Common myeloid progenitor, CD34-positive (primary cell): Measurements from ENCODE around the gene DCLRE1C.

Experiments
- CTCF ChIA-PET: fragments of 350-600 bp; sonication (Branson Sonifier 250); formaldehyde crosslinking; loops from one replicate; lab custom pipeline; 2021; ENCODE audit warnings: antibody characterized with exemption; lab: Charles Lee
- POLR2A ChIA-PET: fragments of 350-600 bp; sonication (Branson Sonifier 250); formaldehyde crosslinking; loops from one replicate; lab custom pipeline; 2021; ENCODE audit warnings: antibody characterized with exemption; lab: Charles Lee
- DNase-seq, 3 donors: peaks; one replicate each; pipeline versions ENCODE4 v3.0.0 to v3.0.0-alpha.2; 2013
- H3K27ac ChIP-seq, 2 experiments: 1 replicate in 1 of 2; 2 replicates in 1 of 2; pipeline ENCODE4 v1.7.0; 2013; ENCODE audit warnings: inconsistent platforms in 2 of 2, low read length in 2 of 2, mild to moderate bottlenecking in 2 of 2, low read depth in 1 of 2, moderate library complexity in 1 of 2; ENCODE audit not compliant: severe bottlenecking in 2 of 2, insufficient read depth in 1 of 2, poor library complexity in 1 of 2
- H3K27me3 ChIP-seq, 5 experiments: replicated peaks in 2 of 5; 1 replicate in 3 of 5; 2 replicates in 2 of 5; pipeline versions ENCODE4 v1.6.1 to v1.7.0; 2013; ENCODE audit warnings: low read length in 4 of 5, mild to moderate bottlenecking in 2 of 5, moderate library complexity in 2 of 5, inconsistent platforms in 1 of 5; ENCODE audit not compliant: insufficient read depth in 5 of 5, control insufficient read depth in 4 of 5
- H3K36me3 ChIP-seq, 4 experiments: 1 replicate in 2 of 4; 2 replicates in 2 of 4; pipeline versions ENCODE4 v1.6.1 to v1.7.0; 2013; ENCODE audit warnings: low read length in 3 of 4, control low read depth in 1 of 4, mild to moderate bottlenecking in 1 of 4; ENCODE audit not compliant: control insufficient read depth in 4 of 4, insufficient read depth in 4 of 4
- H3K4me1 ChIP-seq, 4 experiments: 1 replicate in 3 of 4; 2 replicates in 1 of 4; pipeline versions ENCODE4 v1.6.1 to v1.7.1; 2013; ENCODE audit warnings: low read length in 3 of 4, mild to moderate bottlenecking in 3 of 4, control low read depth in 1 of 4, inconsistent platforms in 1 of 4, moderate library complexity in 1 of 4; ENCODE audit not compliant: control insufficient read depth in 4 of 4, insufficient read depth in 4 of 4; ENCODE audit errors: control extremely low read depth in 1 of 4
- H3K4me3 ChIP-seq, 7 experiments: 1 replicate in 4 of 7; 2 replicates in 3 of 7; pipeline versions ENCODE4 v1.5.1 to v1.7.0; 2013; ENCODE audit warnings: mild to moderate bottlenecking in 7 of 7, low read length in 6 of 7, moderate library complexity in 6 of 7, inconsistent platforms in 2 of 7, low read depth in 2 of 7, control low read depth in 1 of 7; ENCODE audit not compliant: insufficient read depth in 4 of 7, control insufficient read depth in 1 of 7; ENCODE audit errors: extremely low read depth in 1 of 7
- H3K9me3 ChIP-seq, 5 experiments: 1 replicate in 4 of 5; 2 replicates in 1 of 5; pipeline versions ENCODE4 v1.6.1 to v1.7.1; 2013; ENCODE audit warnings: low read length in 4 of 5, mild to moderate bottlenecking in 2 of 5, inconsistent platforms in 1 of 5, low read depth in 1 of 5, moderate library complexity in 1 of 5; ENCODE audit not compliant: control insufficient read depth in 4 of 5, insufficient read depth in 2 of 5; ENCODE audit errors: control extremely low read depth in 1 of 5
- WGBS: methylation state at CpG from one replicate; pipeline ENCODE4 v1.1.5; 2013; ENCODE audit not compliant: insufficient coverage; 5-methylcytosine and 5-hydroxymethylcytosine counted together

The DCLRE1C gene

DNA sequence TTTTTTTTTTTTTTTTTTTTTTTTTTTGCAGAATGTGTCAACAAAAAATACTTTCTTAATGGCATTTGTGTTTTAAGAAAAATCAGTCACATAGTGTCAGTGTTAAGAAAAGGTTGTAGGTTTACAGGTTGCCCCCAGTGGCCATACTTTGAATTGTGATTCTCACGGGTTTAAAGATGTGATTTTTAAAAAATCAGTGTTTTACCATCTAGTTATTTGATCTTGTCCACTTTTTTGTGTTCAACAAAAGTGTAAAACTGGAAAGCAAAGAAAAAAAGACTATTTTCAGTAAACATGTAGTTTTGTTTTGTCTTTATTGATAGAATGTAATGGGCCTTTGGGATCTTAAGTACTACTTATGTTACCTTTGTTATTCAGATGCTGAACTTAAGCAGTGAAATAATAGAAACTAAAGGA lies 49.6 kb downstream of the DCLRE1C start:
- ChIA-PET CTCF (interaction anchor here (1.0 to 2.7 kb wide), 3 partner anchors 14 to 19 kb away, joined by 4 to 18 read pairs (median 7); no protein-coding TSS in a partner anchor), POLR2A (interaction anchor here (0.6 kb wide), 1 partner anchor 437 kb away, joined by 3 read pairs; no protein-coding TSS in a partner anchor)
- no peak overlapping the region for H3K27ac ChIP-seq
- peaks cover 22 to 61% (median 38%) of the 10 kb centered on the region in 4 experiments for H3K36me3 ChIP-seq
- peaks cover 0 to 14% (median 5%) of the 10 kb centered on the region in 5 experiments for H3K9me3 ChIP-seq
- DNase-seq, result peak; percentile 46 to 86 (median 80)
- WGBS, result no CpG with 5 or more reads among the region's 1 CpG
- H3K4me3 ChIP-seq, result no peak overlapping the region
- peaks cover 0 to 2% (median under 1%) of the 10 kb centered on the region in 4 experiments for H3K4me1 ChIP-seq
- H3K27me3 ChIP-seq, result no peaks in the 10 kb centered on the region

DNA sequence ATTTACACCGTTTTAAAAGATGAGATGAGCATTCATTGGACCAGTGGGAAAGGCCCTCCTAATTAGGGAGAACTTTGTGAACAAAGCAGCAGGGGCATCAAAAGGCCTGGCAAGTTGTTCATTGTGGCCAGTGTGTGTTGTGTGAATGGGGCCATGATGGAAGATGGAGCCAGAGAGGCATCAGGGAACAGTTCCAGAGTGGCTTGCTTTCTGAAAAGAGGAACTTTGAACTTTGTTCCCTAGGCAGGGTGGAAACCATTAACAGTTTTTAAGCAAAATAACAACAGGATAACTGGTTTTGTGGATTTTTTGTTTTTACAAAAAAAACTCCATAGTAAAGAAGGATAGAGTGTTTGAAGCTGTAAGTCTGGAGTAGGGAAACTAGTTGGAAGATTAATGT lies 62.7 kb downstream of the DCLRE1C start:
- Histone ChIP-seq H3K27me3 (no peaks in the 10 kb centered on the region), H3K9me3 (no peaks in the 10 kb centered on the region), H3K4me1 (peaks cover 0 to 6% (median 5%) of the 10 kb centered on the region in 4 experiments), H3K4me3 (no peak overlapping the region), H3K36me3 (peaks cover 0 to 11% (median 2%) of the 10 kb centered on the region in 4 experiments), H3K27ac (no peak overlapping the region)
- CTCF ChIA-PET, result interaction anchor here (1.4 to 2.9 kb wide), 4 partner anchors 11 to 25 kb away, joined by 3 to 18 read pairs (median 11); no protein-coding TSS in a partner anchor
- 100% methylated on average over 1 of the region's 1 CpG for WGBS
- no peak for DNase-seq
- POLR2A ChIA-PET, result no interaction called here

DNA sequence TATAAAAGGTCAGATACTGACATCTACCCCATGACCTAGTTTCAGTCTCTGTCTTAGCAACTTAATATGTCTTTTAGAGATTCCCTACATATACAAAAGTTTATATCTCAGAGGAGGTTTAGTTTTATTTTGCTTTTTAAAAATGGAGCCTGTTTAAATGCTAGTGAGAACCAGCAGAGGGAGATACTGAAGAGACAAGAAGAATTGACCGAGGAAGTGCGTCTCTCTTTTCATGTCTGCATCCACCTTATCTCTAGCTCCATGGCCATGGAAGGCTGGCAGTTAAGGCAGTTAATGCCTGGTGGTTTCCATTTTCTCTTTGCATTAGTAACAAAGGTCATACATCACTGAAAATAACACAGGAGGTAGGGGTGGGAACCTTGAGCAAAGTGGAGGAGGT lies 64.6 kb downstream of the DCLRE1C start:
- WGBS, result 100% methylated on average over 1 of the region's 2 CpGs
- H3K4me1 ChIP-seq, result peaks cover 0 to 6% (median 5%) of the 10 kb centered on the region in 4 experiments
- H3K9me3 ChIP-seq, result no peaks in the 10 kb centered on the region
- no peak overlapping the region for H3K27ac ChIP-seq
- ChIA-PET CTCF (interaction anchor here (0.9 to 2.9 kb wide), 7 partner anchors 9 to 83 kb away, joined by 3 to 23 read pairs (median 8); no protein-coding TSS in a partner anchor), POLR2A (no interaction called here)
- no peak overlapping the region for H3K4me3 ChIP-seq
- no peaks in the 10 kb centered on the region for H3K27me3 ChIP-seq
- H3K36me3 ChIP-seq, result peaks cover 0 to 28% (median 5%) of the 10 kb centered on the region in 4 experiments
- peak; percentile 40 to 84 (median 66) for DNase-seq

DNA sequence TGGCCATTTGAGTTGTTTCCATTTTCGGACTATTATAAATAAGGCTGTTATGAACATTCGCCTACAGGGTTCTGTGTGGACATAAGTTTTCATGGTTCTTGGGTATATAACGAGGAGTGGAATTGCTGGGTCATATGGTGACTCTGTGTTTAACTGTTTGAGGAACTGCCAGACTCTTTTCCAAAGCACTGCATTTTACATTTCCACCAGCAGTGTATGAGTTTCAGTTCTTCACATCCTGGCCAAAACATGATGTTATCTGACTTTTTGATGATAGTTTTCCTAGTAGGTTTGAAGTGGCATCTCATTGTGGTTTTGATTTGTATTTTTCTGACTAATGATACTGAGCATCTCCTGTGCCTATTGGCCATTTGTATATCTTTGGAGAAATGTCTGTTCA lies 69.8 kb downstream of the DCLRE1C start:
- H3K9me3 ChIP-seq, result no peaks in the 10 kb centered on the region
- ChIA-PET CTCF (no interaction called here), POLR2A (no interaction called here)
- peaks cover 5 to 19% (median 9%) of the 10 kb centered on the region in 4 experiments for H3K4me1 ChIP-seq
- no peak overlapping the region for H3K27ac ChIP-seq
- no CpG with 5 or more reads among the region's 3 CpGs for WGBS
- no peak overlapping the region for H3K4me3 ChIP-seq
- no peaks in the 10 kb centered on the region for H3K27me3 ChIP-seq
- peaks cover 0 to 34% (median 8%) of the 10 kb centered on the region in 4 experiments for H3K36me3 ChIP-seq
- DNase-seq, result peak in 2 of 3 donors; percentile 46 to 69

DNA sequence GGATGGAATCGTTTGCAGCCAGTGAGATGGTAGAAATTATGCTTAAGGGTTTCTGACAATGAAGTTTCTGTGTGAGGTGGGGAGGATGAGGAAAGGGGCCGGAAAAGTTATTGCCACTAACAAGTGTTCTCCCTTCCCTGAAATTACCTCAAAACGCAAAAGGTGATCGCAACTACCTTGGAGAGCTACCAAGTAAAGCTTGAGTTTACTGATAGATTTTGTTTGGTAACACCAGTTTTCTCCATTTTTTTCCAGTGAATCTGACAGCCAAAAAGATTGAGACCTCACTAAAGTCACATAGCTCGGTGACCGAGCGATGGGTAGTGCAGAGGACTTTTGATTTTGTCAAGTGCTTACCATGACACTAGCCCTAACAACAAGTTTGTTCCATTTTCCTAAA lies 73.7 kb downstream of the DCLRE1C start:
- Histone ChIP-seq H3K36me3 (peaks cover 0 to 23% (median 3%) of the 10 kb centered on the region in 4 experiments), H3K4me3 (peak overlapping the region in 6 of 7 experiments; percentile 82 to 99 (median 96)), H3K27ac (no peak overlapping the region), H3K27me3 (no peaks in the 10 kb centered on the region), H3K9me3 (no peaks in the 10 kb centered on the region), H3K4me1 (peaks cover 5 to 27% (median 21%) of the 10 kb centered on the region in 4 experiments)
- CTCF ChIA-PET, result interaction anchor here (1.4 to 2.2 kb wide), 2 partner anchors 10 to 344 kb away, joined by 3 to 14 read pairs; no protein-coding TSS in a partner anchor
- DNase-seq, result no peak
- POLR2A ChIA-PET, result no interaction called here
- WGBS, result 100% methylated on average over 3 of the region's 7 CpGs

DNA sequence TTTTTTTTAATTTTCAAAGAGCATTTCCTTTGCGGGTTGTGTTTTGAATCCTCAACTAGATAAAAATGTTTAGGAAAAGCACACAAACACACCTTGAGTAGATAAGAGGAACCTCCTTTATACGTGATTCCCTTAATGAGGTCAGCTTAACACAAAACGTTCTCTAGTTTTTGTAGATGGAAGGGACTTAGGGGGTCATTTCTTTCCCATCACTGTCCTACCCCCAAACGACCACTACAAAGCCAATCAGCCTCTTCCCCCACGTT lies 74.0 kb downstream of the DCLRE1C start:
- ChIA-PET CTCF (interaction anchor here (1.0 to 2.2 kb wide), 3 partner anchors 10 to 23 kb away, joined by 3 to 14 read pairs (median 4); no protein-coding TSS in a partner anchor), POLR2A (no interaction called here)
- peak in 1 of 3 donors; percentile 41 for DNase-seq
- H3K36me3 ChIP-seq, result peaks cover 0 to 20% (median 4%) of the 10 kb centered on the region in 4 experiments
- H3K27ac ChIP-seq, result peak overlapping the region in 1 of 2 experiments; percentile 43
- peak overlapping the region in 6 of 7 experiments; percentile 82 to 99 (median 96) for H3K4me3 ChIP-seq
- no CpG with 5 or more reads among the region's 5 CpGs for WGBS
- no peaks in the 10 kb centered on the region for H3K9me3 ChIP-seq
- no peaks in the 10 kb centered on the region for H3K27me3 ChIP-seq
- H3K4me1 ChIP-seq, result peaks cover 5 to 27% (median 21%) of the 10 kb centered on the region in 4 experiments
